GM18870 (cell line): ENCODE results near the gene CAMSAP3.
"Not testable (repeated sequence)": the region's sequence is repeated elsewhere in the genome, so short reads cannot be mapped to it uniquely, and the experiment has no call there.

Source experiments
- ATAC-seq: cut with Tn5 transposase; IDR thresholded peaks from one replicate; pipeline ENCODE4 v1.9.1; 2021; ENCODE audit warnings: moderate library complexity; ENCODE audit not compliant: unreplicated experiment

Gene CAMSAP3

GRCh38 chr19:7570761-7571160 is 24.9 kb upstream of the CAMSAP3 start:
- no peak for ATAC-seq

- ATAC-seq = no peak
Observed at GRCh38 chr19:7575434-7576040, 20.1 kb upstream of the CAMSAP3 start.

GRCh38 chr19:7577422-7577821 is 18.2 kb upstream of the CAMSAP3 start:
- ATAC-seq = not testable (repeated sequence)

GRCh38 chr19:7578127-7578526 is 17.5 kb upstream of the CAMSAP3 start:
- ATAC-seq = no peak

DNA sequence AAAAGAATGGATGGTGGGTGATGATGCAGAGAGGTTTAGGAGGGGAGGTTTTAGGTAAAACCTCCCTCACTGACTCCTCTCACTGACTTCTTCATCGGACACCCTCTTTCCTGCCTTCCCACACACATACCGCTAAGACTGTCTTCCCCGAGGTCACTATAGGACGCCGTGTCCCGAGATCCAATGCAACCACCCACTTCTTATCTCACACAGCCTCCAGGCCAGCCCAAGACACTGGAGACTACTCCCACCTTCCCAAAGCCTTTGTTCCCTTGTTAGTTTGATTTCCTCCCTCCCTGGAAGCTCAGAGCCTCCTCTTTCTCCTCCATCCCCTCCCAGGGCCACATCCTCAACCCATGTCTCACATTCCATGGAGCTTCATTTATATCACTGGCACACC is 16.5 kb upstream of the CAMSAP3 start:
- no peak for ATAC-seq

DNA sequence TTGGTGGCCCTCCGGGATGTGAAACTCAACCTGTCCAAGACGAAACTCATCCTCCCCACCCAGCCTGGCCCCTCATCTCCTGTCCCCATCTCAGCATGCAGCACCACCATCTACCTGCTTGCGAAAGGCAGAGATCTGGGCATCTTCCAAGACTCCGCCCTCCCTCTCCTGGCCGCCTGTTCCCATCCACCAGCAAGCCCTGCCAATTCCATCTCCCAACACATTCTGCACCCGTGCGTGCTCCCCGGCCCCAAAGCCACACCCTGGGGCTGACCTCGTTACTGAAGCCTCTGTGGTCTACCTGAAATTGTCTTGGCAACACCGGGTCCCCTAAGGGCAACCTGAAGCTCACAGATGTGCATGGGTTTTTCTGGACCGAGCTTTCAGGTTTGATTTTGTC is 13.2 kb upstream of the CAMSAP3 start:
- ATAC-seq = no peak

DNA sequence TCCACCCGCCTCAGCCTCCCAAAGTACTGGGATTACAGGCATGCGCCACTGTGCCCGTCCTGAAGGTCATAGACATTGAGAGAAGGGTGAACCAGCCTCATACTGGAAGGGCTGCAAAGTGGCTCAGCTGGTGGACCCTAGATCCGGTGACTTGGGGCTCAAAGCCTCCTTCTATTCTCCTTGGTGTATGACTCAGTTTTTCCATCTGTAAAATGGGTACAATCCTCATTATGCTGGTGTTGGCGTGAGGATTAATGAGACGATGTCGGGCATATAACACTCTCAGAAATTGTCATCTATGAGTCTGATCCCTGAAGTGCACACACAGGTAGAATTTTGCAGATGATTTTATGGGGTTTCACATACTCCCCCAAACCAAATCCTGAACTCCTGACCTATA is 5.8 kb upstream of the CAMSAP3 start:
- no peak for ATAC-seq

- ATAC-seq = no peak
Observed at GRCh38 chr19:7590256-7590655, 5.4 kb upstream of the CAMSAP3 start.

GRCh38 chr19:7596211-7596937 is 711 bp downstream of the CAMSAP3 start:
- no peak for ATAC-seq

DNA sequence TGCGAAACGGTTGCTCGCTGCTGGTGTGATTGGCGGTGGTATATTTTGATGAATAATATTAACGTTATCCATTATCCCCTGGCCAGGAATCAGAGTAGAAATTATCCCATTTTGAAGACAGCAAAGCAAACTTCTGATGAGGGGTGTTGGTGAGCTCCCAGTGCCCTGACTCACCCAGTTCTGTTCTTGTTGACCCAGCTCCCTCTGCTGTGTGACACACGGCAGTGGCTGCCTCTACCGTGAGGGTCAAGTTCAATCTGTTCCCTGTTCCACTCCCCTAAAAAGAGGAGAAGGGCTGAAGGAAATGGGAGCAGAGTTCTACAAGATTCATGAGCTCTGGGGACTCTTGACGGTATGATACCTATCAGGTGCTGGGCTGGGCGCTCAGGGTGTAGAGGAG is 2.0 kb downstream of the CAMSAP3 start:
- ATAC-seq = no peak

- no peak for ATAC-seq
Observed at GRCh38 chr19:7598180-7598579, 2.5 kb downstream of the CAMSAP3 start.

DNA sequence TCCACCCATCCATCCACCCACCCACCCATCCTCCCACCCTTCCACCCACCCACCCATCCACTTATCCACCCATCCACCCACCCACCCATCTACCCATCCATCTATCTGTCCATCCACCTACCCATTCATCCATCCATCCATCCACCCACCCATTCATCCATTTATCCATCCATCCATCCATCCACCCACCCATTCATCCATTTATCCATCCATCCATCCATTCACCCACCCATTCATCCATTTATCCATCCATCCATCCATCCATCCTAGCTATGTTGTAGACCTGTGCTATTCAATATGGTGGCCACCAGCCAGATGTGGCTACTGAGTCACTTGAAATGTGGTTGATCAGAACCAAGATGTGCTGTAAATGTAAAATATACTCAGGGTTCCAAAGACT is 5.1 kb downstream of the CAMSAP3 start:
- ATAC-seq = no peak

GRCh38 chr19:7602240-7602934 is 6.7 kb downstream of the CAMSAP3 start:
- ATAC-seq = no peak

GRCh38 chr19:7602935-7603497 is 7.4 kb downstream of the CAMSAP3 start:
- no peak for ATAC-seq

GRCh38 chr19:7603919-7604318 is 8.3 kb downstream of the CAMSAP3 start:
- ATAC-seq = no peak

- ATAC-seq = no peak
Observed at GRCh38 chr19:7605490-7606222, 10.0 kb downstream of the CAMSAP3 start.

- ATAC-seq = no peak
Observed at GRCh38 chr19:7606289-7606688, 10.6 kb downstream of the CAMSAP3 start.

DNA sequence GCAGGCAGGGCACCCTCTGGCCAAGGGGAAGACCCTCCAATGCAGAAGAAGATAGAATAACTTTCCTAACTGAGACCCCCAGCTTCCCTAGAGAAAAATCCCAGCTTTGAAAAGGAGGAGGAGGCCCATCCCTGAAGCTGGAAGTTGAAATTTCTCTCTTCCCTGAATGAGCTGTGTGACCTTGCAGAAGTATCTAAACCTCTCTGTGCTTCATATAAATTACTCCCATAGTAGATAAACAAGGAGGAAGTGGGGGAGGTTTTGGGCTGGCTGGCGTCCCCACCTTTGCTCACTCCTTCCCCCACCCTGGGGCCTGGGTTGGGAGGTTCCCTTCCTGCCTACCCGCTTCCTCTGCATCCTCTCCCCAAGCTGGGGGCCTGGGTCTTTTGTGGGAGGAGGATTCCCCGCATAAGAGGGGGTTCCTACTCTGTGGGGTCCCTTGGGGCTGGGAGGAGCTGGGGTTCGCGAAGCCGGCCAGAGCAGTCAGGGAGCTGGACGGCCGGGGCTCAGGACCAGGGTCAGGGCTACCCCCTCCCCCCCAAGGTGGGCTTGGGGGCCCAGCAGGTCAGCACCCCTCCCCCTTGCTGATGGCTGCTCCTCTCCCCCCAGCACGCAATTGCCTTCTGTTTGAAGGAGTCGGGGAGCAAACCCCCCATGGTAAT is 11.7 kb downstream of the CAMSAP3 start:
- no peak for ATAC-seq

DNA sequence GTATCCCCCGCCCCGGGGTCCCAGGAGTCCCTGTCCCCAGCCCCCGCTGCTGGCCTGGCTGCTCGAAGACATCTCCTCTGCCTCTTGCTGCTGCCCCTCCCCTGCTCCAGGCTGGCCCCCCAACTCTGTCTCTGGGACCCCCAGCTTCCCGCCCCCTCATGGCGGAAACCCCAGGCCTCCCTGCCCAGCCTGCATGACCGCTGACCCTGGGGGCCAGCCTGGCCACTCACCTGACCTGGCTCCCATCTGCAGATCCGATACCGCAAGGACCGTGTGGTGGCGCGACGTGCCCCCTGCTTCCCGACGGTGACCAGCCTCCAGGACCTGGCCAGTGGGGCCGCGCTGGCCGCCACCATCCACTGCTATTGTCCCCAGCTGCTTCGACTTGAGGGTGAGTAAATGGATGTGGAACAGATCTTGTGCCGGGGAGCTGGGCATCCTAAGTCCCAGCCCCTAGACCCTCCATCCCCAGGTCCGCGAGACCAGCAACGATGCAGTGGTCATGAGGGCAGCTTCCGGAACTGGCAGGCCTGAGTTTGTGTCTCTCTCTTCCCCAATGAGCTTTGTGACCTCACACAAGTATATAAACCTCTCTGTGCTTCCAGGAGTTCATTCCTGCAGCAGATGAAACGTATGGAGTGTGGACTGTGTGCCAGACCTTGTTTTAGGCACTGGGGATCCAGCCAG is 12.4 kb downstream of the CAMSAP3 start:
- ATAC-seq = no peak
